Ovary (tissue), 9 donors: ENCODE results near the gene PALLD. TPM values are rescaled to one million over a fixed set of nuclear protein-coding genes. Genes with fewer than 3 reads are reported as not detected.

Source experiments
- DNase-seq, 5 donors: peaks; one replicate each; pipeline ENCODE4 v3.0.0-alpha.2; 2019 to 2020
- H3K27ac ChIP-seq, 2 donors: fragments of 200-600 bp; one replicate each; pipeline versions ENCODE4 v1.5.1 to v1.8.0; 2019 to 2022
- H3K27me3 ChIP-seq: fragments of 200-600 bp; one replicate; pipeline ENCODE4 v1.8.0; 2022
- H3K36me3 ChIP-seq: fragments of 200-600 bp; sonication (generic); one replicate; pipeline ENCODE4 v1.5.1; 2019
- H3K4me1 ChIP-seq: one replicate; pipeline ENCODE4 v1.8.1; 2013; ENCODE audit warnings: mild to moderate bottlenecking, moderate library complexity; ENCODE audit not compliant: insufficient read depth
- H3K4me3 ChIP-seq: fragments of 200-600 bp; sonication (generic); one replicate; pipeline ENCODE4 v1.5.1; 2017
- H3K9me3 ChIP-seq, 2 donors: fragments of 200-600 bp in 1 of 2; sonication (generic) in 1 of 2; one replicate each; pipeline versions ENCODE4 v1.5.1 to v1.8.1; 2013 to 2019; ENCODE audit warnings: mild to moderate bottlenecking in 1 of 2, moderate library complexity in 1 of 2
- EP300 ChIP-seq: sonication (generic); formaldehyde crosslinking; IDR thresholded peaks from one replicate; pipeline ENCODE4 v1.6.1; 2017; ENCODE audit warnings: antibody characterized with exemption
- POLR2A ChIP-seq: fragments of 450-650 bp; IDR thresholded peaks from one replicate; pipeline ENCODE4 v1.6.1; 2017; ENCODE audit warnings: antibody characterized with exemption, mild to moderate bottlenecking, moderate library complexity
- WGBS, 3 donors: extraction: QIAGEN DNeasy Blood & Tissue Kit in 1 of 3; methylation state at CpG; one replicate each; pipeline versions ENCODE4 v1.1.5 to v1.1.7; 2013 to 2017; 5-methylcytosine and 5-hydroxymethylcytosine counted together
- intact Hi-C, 4 donors: fragments of 100-400 bp; cut with DNase I; formaldehyde crosslinking; loops; one replicate each; pipeline versions ENCODE4 v1.11.0 to v1.15.1; 2022 to 2023
- polyA plus RNA-seq, 2 donors: library from polyadenylated mRNA; stranded (reverse); fragments of 200-250 nt in 1 of 2; fragments of 350-450 nt in 1 of 2; fragmentation: Illumina TruSeq in 1 of 2; extraction: RNeasy Lipid Tissue Mini Kit (QIAGEN cat#74804) in 1 of 2; gene quantifications; one replicate each; pipeline ENCODE4 v1.2.3, GENCODE V29; 2013 to 2014
- total RNA-seq, 7 donors: library from RNA; depleted of rRNA in 2 of 7; stranded (reverse); fragments of >200 nt in 2 of 7; fragmentation: NEBNext Ultra II Directional in 3 of 7; extraction: Animal tissue kit (Norgen Biotek cat#: 25700) in 3 of 7; gene quantifications; one replicate each; pipeline versions ENCODE4 v1.1.0 to v1.2.4, GENCODE V29; 2016 to 2023
- TF ChIP-seq, protein P1 (sequence below), 3 donors: fragments of 450-650 bp in 2 of 3; fragments of 200-600 bp in 1 of 3; IDR thresholded peaks; one replicate each; pipeline versions ENCODE4 v1.5.1 to v1.8.0; 2016 to 2022; ENCODE audit warnings: antibody characterized with exemption in 3 of 3, mild to moderate bottlenecking in 1 of 3
- donor health status: DM: no; HTN: no; CAD: no; lungs with moderate emphysema.
- donor health status: DM: no; HTN: no; CAD: no.
- donor health status: Bipolar disorder and iron deficiency.
- donor health status: DM: yes; HTN: yes; CAD: no.
- donor health status: DM: no; HTN: no; CAD: no.
- donor health status: DM: yes; HTN: yes; CAD: no.

PALLD gene
- total and polyA plus RNA-seq, 9 donors = 96.8 to 605 (median 137) TPM

DNA sequence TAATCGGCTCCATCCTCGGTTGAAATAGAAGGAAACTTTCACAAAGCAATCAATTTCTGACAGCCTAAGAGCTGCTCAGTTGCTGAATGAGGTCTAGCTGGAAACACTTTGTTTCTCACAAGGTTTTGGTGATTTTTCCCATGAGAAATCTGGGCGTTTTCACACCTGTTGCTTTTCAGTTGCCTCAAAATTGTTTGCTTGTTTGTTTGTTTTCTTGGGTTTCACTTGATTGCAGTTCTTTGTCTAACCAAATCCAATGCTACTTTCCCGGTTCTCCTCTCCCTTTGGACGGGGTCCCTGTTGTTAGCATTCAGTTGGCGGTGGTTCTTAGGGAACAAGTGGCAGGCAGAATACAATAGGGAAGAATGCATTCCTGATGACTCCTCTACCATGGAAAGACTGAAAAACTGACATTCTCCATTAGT, 135.5 kb downstream of the PALLD start:
- TF ChIP-seq, protein P1, sequence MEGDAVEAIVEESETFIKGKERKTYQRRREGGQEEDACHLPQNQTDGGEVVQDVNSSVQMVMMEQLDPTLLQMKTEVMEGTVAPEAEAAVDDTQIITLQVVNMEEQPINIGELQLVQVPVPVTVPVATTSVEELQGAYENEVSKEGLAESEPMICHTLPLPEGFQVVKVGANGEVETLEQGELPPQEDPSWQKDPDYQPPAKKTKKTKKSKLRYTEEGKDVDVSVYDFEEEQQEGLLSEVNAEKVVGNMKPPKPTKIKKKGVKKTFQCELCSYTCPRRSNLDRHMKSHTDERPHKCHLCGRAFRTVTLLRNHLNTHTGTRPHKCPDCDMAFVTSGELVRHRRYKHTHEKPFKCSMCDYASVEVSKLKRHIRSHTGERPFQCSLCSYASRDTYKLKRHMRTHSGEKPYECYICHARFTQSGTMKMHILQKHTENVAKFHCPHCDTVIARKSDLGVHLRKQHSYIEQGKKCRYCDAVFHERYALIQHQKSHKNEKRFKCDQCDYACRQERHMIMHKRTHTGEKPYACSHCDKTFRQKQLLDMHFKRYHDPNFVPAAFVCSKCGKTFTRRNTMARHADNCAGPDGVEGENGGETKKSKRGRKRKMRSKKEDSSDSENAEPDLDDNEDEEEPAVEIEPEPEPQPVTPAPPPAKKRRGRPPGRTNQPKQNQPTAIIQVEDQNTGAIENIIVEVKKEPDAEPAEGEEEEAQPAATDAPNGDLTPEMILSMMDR (IDR thresholded peaks at IDR 0.05) = no peak
- TF ChIP-seq EP300 = no peak
- TF ChIP-seq POLR2A = no peak
- Histone ChIP-seq H3K27ac (peak overlapping the region in 1 of 2 donors; percentile 1), H3K9me3 (no peaks in the 10 kb centered on the region), H3K27me3 (no peaks in the 10 kb centered on the region), H3K36me3 (no peaks in the 10 kb centered on the region), H3K4me1 (peaks cover 6% of the 10 kb centered on the region), H3K4me3 (peak overlapping the region; percentile 63)
- intact Hi-C loops = no loop called here
- WGBS, 3 donors = 6 to 9% (median 7%) methylated on average over 6 of the region's 6 CpGs
- no peak for DNase-seq

DNA sequence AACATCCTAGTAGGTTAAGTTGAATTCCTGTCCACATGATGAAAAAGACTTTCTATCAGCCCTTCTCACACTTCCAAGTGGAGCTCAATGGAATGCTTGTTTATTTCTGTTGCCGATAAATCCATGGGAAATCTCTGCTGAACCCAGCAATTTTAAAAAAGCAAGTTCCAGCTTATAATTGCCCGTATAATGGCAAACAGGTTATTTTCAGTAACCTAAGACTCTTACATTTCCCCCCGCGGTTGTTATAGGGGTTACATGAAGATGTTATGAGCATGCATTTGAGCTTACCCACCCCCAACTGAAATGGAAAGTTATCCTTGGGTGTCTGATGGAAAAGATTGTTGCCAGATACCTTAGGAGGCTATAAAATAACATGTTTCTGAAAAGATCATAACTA, 136.2 kb downstream of the PALLD start:
- TF ChIP-seq, protein P1 (IDR thresholded peaks at IDR 0.05) = no peak
- no peak for TF ChIP-seq POLR2A
- no peak for TF ChIP-seq EP300
- Histone ChIP-seq H3K27ac (no peak overlapping the region), H3K9me3 (no peaks in the 10 kb centered on the region), H3K36me3 (no peaks in the 10 kb centered on the region), H3K4me3 (peak overlapping the region; percentile 63), H3K27me3 (no peaks in the 10 kb centered on the region), H3K4me1 (peaks cover 7% of the 10 kb centered on the region)
- intact Hi-C loops = no loop called here
- DNase-seq = no peak
- WGBS, 3 donors = 9 to 10% (median 9%) methylated on average over 4 of the region's 4 CpGs

DNA sequence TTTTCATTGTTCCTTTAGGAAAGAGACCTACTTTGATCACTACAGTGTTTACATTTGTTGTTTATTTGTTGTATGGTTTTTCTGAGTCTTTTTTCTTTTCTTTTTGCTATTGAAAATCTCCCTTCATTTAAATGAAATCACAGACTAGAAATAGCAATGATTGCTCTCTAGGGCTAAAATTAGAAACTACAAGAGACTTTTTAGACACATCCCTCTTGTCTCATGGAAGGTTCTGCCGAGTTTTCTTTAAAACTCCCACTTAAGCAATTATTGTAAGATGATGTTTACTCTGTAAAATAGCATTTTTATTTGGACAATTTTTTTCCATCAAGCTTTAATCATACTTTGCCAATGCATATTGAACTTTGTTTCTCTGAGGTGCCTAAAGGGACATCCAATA, 136.6 kb downstream of the PALLD start:
- Histone ChIP-seq H3K9me3 (no peaks in the 10 kb centered on the region), H3K4me1 (peaks cover 7% of the 10 kb centered on the region), H3K36me3 (no peaks in the 10 kb centered on the region), H3K27ac (no peak overlapping the region), H3K27me3 (no peaks in the 10 kb centered on the region), H3K4me3 (peak overlapping the region; percentile 63)
- no peak for DNase-seq
- 4 to 7% (median 5%) methylated on average over 1 of the region's 1 CpG for WGBS, 3 donors
- TF ChIP-seq POLR2A = no peak
- TF ChIP-seq, protein P1 (IDR thresholded peaks at IDR 0.05) = no peak
- no peak for TF ChIP-seq EP300
- intact Hi-C loops = no loop called here

DNA sequence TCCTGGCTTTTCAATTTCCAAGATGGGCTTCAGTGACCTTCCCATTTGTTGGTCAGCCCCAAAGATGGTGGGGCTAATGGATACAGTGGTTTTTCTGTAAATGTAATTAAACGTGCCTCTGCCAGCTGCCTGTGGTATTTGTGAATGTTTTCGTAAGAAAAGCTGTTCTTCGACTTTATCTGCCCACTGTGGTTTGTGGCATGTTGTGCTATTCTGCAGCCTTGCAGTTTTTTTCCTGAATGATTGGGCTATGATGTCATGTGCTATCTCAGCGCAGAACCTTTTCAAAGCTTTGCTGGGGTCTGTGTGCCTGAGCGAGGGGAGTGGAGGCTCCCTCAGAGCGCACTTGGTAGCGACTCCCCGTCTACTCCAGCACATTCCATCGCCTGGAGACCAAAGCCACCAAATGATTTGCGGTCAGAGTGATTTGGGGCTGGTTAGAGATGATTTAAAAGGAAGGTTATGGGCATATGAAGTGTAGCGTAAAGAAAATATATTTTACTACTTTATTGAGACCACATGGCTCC, 137.5 kb downstream of the PALLD start:
- no peaks in the 10 kb centered on the region for H3K36me3 ChIP-seq
- peak in 3 of 5 donors; percentile 33 to 44 (median 39) for DNase-seq
- WGBS, 3 donors = 7 to 12% (median 10%) methylated on average over 11 of the region's 11 CpGs
- H3K4me3 ChIP-seq = peak overlapping the region; percentile 17
- TF ChIP-seq EP300 (no peak), POLR2A (no peak)
- TF ChIP-seq, protein P1 (IDR thresholded peaks at IDR 0.05) = no peak
- no peaks in the 10 kb centered on the region for H3K27me3 ChIP-seq
- no peaks in the 10 kb centered on the region for H3K9me3 ChIP-seq
- H3K4me1 ChIP-seq = peaks cover 7% of the 10 kb centered on the region
- intact Hi-C loops = no loop called here
- H3K27ac ChIP-seq = no peak overlapping the region
